HCT116 (cell line): ENCODE measurements around the gene PPP1R10. TPM values are rescaled to one million over a fixed set of nuclear protein-coding genes. Genes with fewer than 3 reads are reported as not detected.

Source experiments
- ATAC-seq: fragments of 200-7000 bp; cut with Tn5 transposase; 2 replicates; pipeline ENCODE4 v1.9.1; 2020; ENCODE audit warnings: mild to moderate bottlenecking, moderate library complexity
- BruUV-seq: library from RNA; stranded (reverse); fragments of 400-500 nt; replicated peaks from 2 replicates; lab custom pipeline; 2021; lab: Mats Ljungman, UMichigan
- CTCF ChIA-PET: fragments of 300-600 bp; sonication (Branson Sonifier 250); formaldehyde crosslinking; loops from one replicate; lab custom pipeline; 2021; ENCODE audit warnings: antibody characterized with exemption; lab: Charles Lee
- POLR2A ChIA-PET: fragments of 300-600, 350-600 bp; sonication (Branson Sonifier 250); formaldehyde crosslinking; loops from one replicate; lab custom pipeline; 2021; ENCODE audit warnings: antibody characterized with exemption; lab: Charles Lee
- RAD21 ChIA-PET, 2 experiments: fragments of 300-600 bp; sonication (Branson Sonifier 250); formaldehyde crosslinking; loops; one replicate each; lab custom pipeline; 2023; ENCODE audit warnings: low total read pairs in 2 of 2; ENCODE audit not compliant: uncharacterized antibody in 2 of 2, unreplicated experiment in 2 of 2, low non-redundant PET in 1 of 2; lab: Charles Lee
- DNase-seq: peaks from one replicate; pipeline ENCODE4 v3.0.0-alpha.2; 2010; ENCODE audit warnings: low read depth, low spot score
- H2AFZ ChIP-seq: fragments of 200-600 bp; shearing (Covaris generic), sonication (generic); 2 replicates; pipeline ENCODE4 v1.6.1; 2017; ENCODE audit warnings: low read depth, mixed run types, mixed read lengths, antibody characterized with exemption, low read length; ENCODE audit not compliant: poor library complexity, severe bottlenecking
- H3K27ac ChIP-seq: 2 replicates; pipeline ENCODE4 v1.5.1; 2012; ENCODE audit warnings: low read depth, low read length
- H3K27me3 ChIP-seq: fragments of 200-600 bp; sonication (generic); 2 replicates; pipeline ENCODE4 v1.6.1; 2016; ENCODE audit warnings: mixed run types, low read length, mixed read lengths; ENCODE audit not compliant: insufficient read depth
- H3K36me3 ChIP-seq, 2 experiments: fragments of 200-500 bp in 1 of 2; fragments of 200-600 bp in 1 of 2; sonication (Bioruptor generic) in 1 of 2; sonication (generic) in 1 of 2; 2 replicates each; pipeline versions ENCODE4 v1.5.1 to v1.6.1; 2014 to 2016; ENCODE audit warnings: low read length in 2 of 2, inconsistent platforms in 1 of 2, mixed read lengths in 1 of 2, mixed run types in 1 of 2; ENCODE audit not compliant: insufficient read depth in 2 of 2, control insufficient read depth in 1 of 2
- H3K4me1 ChIP-seq, 2 experiments: fragments of 200-600 bp in 1 of 2; sonication (generic) in 1 of 2; 2 replicates each; pipeline versions ENCODE4 v1.5.1 to v1.6.1; 2012 to 2017; ENCODE audit warnings: low read length in 2 of 2, inconsistent platforms in 1 of 2, mild to moderate bottlenecking in 1 of 2, mixed read lengths in 1 of 2, mixed run types in 1 of 2, moderate library complexity in 1 of 2; ENCODE audit not compliant: insufficient read depth in 2 of 2, control insufficient read depth in 1 of 2
- H3K4me2 ChIP-seq: fragments of 200-600 bp; sonication (generic); 2 replicates; pipeline ENCODE4 v1.6.1; 2017; ENCODE audit warnings: mixed run types, low read length, mixed read lengths
- H3K4me3 ChIP-seq, 2 experiments: fragments of 200-600 bp in 1 of 2; sonication (generic) in 1 of 2; replicated peaks in 1 of 2; 2 replicates each; pipeline ENCODE4 v1.5.1; 2011 to 2016; ENCODE audit warnings: low read length in 2 of 2, control low read depth in 1 of 2, low read depth in 1 of 2, mild to moderate bottlenecking in 1 of 2, mixed read lengths in 1 of 2, mixed run types in 1 of 2
- H3K79me2 ChIP-seq: fragments of 200-600 bp; sonication (generic); 2 replicates; pipeline ENCODE4 v1.6.1; 2017; ENCODE audit warnings: mild to moderate bottlenecking, mixed run types, low read length, moderate library complexity, mixed read lengths; ENCODE audit not compliant: insufficient read depth
- H3K9ac ChIP-seq: fragments of 200-600 bp; sonication (generic); 2 replicates; pipeline ENCODE4 v1.6.1; 2016; ENCODE audit warnings: low read length, mixed read lengths
- H3K9me2 ChIP-seq: fragments of 200-600 bp; sonication (generic), shearing (Covaris generic); 2 replicates; pipeline ENCODE4 v1.6.1; 2017; ENCODE audit warnings: mixed run types, mild to moderate bottlenecking, moderate library complexity; ENCODE audit not compliant: insufficient read depth
- H3K9me3 ChIP-seq, 2 experiments: fragments of 200-500 bp in 1 of 2; fragments of 200-600 bp in 1 of 2; sonication (Bioruptor generic) in 1 of 2; sonication (generic) in 1 of 2; 2 replicates each; pipeline ENCODE4 v1.6.1; 2014 to 2017; ENCODE audit warnings: low read length in 2 of 2, mixed read lengths in 2 of 2, inconsistent platforms in 1 of 2, low read depth in 1 of 2, mild to moderate bottlenecking in 1 of 2, mixed run types in 1 of 2, moderate library complexity in 1 of 2; ENCODE audit not compliant: control insufficient read depth in 1 of 2, insufficient read depth in 1 of 2
- H4K20me1 ChIP-seq: fragments of 200-600 bp; sonication (generic), shearing (Covaris generic); 2 replicates; pipeline ENCODE4 v1.6.1; 2017; ENCODE audit warnings: mixed run types, mild to moderate bottlenecking, moderate library complexity; ENCODE audit not compliant: insufficient read depth
- CBX3 ChIP-seq: IDR thresholded peaks from 2 replicates; pipeline ENCODE4 v1.6.1; 2012; ENCODE audit warnings: low read depth
- CEBPB ChIP-seq: IDR thresholded peaks from 2 replicates; pipeline ENCODE4 v1.6.1; 2012; ENCODE audit warnings: low read depth
- ELF1 ChIP-seq: IDR thresholded peaks from 2 replicates; pipeline ENCODE4 v1.6.1; 2012; ENCODE audit warnings: low read depth, borderline replicate concordance
- EZH2 ChIP-seq: fragments of 200-600 bp; sonication (generic); IDR thresholded peaks from 2 replicates; pipeline ENCODE4 v1.6.1; 2017; ENCODE audit warnings: antibody characterized with exemption, mixed run types
- EZH2phosphoT487 ChIP-seq: fragments of 200-600 bp; IDR thresholded peaks from 2 replicates; pipeline ENCODE4 v1.6.1; 2018; ENCODE audit warnings: antibody characterized with exemption, borderline replicate concordance
- JUND ChIP-seq: IDR thresholded peaks from 2 replicates; pipeline ENCODE4 v1.6.1; 2012
- POLR2A ChIP-seq: IDR thresholded peaks from 2 replicates; pipeline ENCODE4 v1.7.0; 2011; ENCODE audit warnings: borderline replicate concordance; ENCODE audit not compliant: insufficient read depth, insufficient read length; ENCODE audit errors: extremely low read depth
- RAD21 ChIP-seq: IDR thresholded peaks from 2 replicates; pipeline ENCODE4 v1.6.1; 2012; ENCODE audit warnings: low read depth, mild to moderate bottlenecking
- SIN3A ChIP-seq: IDR thresholded peaks from 2 replicates; pipeline ENCODE4 v1.6.1; 2012; ENCODE audit warnings: low read depth
- SP1 ChIP-seq: IDR thresholded peaks from 2 replicates; pipeline ENCODE4 v1.6.1; 2012; ENCODE audit warnings: low read depth
- SRF ChIP-seq: IDR thresholded peaks from 2 replicates; pipeline ENCODE4 v1.6.1; 2012; ENCODE audit warnings: low read depth
- YY1 ChIP-seq: IDR thresholded peaks from 2 replicates; pipeline ENCODE4 v1.6.1; 2011; ENCODE audit warnings: low read length, low read depth, moderate library complexity, mild to moderate bottlenecking; ENCODE audit not compliant: insufficient replicate concordance; ENCODE audit errors: extremely low read depth
- ZFX ChIP-seq: fragments of 450-650 bp; IDR thresholded peaks from 2 replicates; pipeline ENCODE4 v1.6.1; 2017
- intact Hi-C: fragments of 100-400 bp; cut with micrococcal nuclease; formaldehyde crosslinking; loops from 2 replicates; pipeline ENCODE4 v1.10.0; 2022
- total RNA-seq: library from RNA; stranded (reverse); gene quantifications from one replicate; pipeline ENCODE4 v1.2.1, GENCODE V29; 2021; ENCODE audit not compliant: unreplicated experiment
- TF ChIP-seq, protein P1 (sequence below): IDR thresholded peaks from 2 replicates; pipeline ENCODE4 v1.6.1; 2012
- TF ChIP-seq, protein P2 (sequence below): IDR thresholded peaks from 2 replicates; pipeline ENCODE4 v1.6.1; 2012
- TF ChIP-seq, protein P3 (sequence below): IDR thresholded peaks from 2 replicates; pipeline ENCODE4 v1.6.1; 2011; ENCODE audit warnings: mild to moderate bottlenecking, low read length, moderate library complexity; ENCODE audit not compliant: insufficient replicate concordance; ENCODE audit errors: extremely low read depth
- TF ChIP-seq, protein P4 (sequence below): IDR thresholded peaks from 2 replicates; pipeline ENCODE4 v1.6.1; 2012; ENCODE audit warnings: low read depth

Gene PPP1R10
- total RNA-seq, 1 experiment from 2014 or later: 104 TPM

DNA sequence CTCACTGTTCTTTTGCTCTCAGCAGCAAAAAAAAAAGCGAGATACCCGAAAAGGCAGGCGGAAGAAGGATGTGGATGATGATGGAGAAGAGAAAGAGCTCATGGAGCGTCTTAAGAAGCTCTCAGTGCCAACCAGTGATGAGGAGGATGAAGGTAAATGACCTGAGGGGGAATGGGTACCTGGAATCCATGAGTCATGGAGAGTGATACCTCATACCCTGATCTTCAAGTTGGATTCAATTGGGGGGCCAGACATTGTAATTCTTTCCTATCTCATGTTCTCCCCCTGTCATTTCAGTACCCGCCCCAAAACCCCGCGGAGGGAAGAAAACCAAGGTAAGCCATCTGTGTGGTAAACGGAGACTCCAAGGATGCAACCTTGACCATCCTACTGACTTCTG is 39.0 kb downstream of the PPP1R10 start:
- no TSS peak for BruUV-seq
- no peak overlapping the region for H3K27ac ChIP-seq
- intact Hi-C loops: no loop called here
- ChIA-PET RAD21 (no interaction called here), CTCF (no interaction called here), POLR2A (no interaction called here)
- peaks cover 5% of the 10 kb centered on the region; the same call in 1 of the 2 replicates for H4K20me1 ChIP-seq
- H3K4me3 ChIP-seq: no peak overlapping the region
- H3K9me3 ChIP-seq: no peaks in the 10 kb centered on the region
- DNase-seq: no peak
- no peak overlapping the region for H3K9ac ChIP-seq
- peaks cover 50 to 62% of the 10 kb centered on the region in 2 experiments for H3K36me3 ChIP-seq
- peaks cover 58% of the 10 kb centered on the region for H3K79me2 ChIP-seq
- no peak overlapping the region for H2AFZ ChIP-seq
- H3K9me2 ChIP-seq: no peaks in the 10 kb centered on the region
- peaks cover 0 to 7% of the 10 kb centered on the region in 2 experiments; a peak in 1 of 4 replicates for H3K4me1 ChIP-seq
- TF ChIP-seq, protein P1, sequence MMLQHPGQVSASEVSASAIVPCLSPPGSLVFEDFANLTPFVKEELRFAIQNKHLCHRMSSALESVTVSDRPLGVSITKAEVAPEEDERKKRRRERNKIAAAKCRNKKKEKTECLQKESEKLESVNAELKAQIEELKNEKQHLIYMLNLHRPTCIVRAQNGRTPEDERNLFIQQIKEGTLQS: no peak
- TF ChIP-seq ELF1 (no peak), ZFX (no peak), EZH2 (no peak), JUND (no peak), SP1 (no peak), CEBPB (no peak), POLR2A (no peak), YY1 (no peak), SRF (no peak), CBX3 (no peak), EZH2phosphoT487 (no peak), SIN3A (no peak), RAD21 (no peak)
- TF ChIP-seq, protein P2, sequence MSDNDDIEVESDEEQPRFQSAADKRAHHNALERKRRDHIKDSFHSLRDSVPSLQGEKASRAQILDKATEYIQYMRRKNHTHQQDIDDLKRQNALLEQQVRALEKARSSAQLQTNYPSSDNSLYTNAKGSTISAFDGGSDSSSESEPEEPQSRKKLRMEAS: no peak
- TF ChIP-seq, protein P3, sequence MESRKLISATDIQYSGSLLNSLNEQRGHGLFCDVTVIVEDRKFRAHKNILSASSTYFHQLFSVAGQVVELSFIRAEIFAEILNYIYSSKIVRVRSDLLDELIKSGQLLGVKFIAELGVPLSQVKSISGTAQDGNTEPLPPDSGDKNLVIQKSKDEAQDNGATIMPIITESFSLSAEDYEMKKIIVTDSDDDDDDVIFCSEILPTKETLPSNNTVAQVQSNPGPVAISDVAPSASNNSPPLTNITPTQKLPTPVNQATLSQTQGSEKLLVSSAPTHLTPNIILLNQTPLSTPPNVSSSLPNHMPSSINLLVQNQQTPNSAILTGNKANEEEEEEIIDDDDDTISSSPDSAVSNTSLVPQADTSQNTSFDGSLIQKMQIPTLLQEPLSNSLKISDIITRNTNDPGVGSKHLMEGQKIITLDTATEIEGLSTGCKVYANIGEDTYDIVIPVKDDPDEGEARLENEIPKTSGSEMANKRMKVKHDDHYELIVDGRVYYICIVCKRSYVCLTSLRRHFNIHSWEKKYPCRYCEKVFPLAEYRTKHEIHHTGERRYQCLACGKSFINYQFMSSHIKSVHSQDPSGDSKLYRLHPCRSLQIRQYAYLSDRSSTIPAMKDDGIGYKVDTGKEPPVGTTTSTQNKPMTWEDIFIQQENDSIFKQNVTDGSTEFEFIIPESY: no peak
- TF ChIP-seq, protein P4, sequence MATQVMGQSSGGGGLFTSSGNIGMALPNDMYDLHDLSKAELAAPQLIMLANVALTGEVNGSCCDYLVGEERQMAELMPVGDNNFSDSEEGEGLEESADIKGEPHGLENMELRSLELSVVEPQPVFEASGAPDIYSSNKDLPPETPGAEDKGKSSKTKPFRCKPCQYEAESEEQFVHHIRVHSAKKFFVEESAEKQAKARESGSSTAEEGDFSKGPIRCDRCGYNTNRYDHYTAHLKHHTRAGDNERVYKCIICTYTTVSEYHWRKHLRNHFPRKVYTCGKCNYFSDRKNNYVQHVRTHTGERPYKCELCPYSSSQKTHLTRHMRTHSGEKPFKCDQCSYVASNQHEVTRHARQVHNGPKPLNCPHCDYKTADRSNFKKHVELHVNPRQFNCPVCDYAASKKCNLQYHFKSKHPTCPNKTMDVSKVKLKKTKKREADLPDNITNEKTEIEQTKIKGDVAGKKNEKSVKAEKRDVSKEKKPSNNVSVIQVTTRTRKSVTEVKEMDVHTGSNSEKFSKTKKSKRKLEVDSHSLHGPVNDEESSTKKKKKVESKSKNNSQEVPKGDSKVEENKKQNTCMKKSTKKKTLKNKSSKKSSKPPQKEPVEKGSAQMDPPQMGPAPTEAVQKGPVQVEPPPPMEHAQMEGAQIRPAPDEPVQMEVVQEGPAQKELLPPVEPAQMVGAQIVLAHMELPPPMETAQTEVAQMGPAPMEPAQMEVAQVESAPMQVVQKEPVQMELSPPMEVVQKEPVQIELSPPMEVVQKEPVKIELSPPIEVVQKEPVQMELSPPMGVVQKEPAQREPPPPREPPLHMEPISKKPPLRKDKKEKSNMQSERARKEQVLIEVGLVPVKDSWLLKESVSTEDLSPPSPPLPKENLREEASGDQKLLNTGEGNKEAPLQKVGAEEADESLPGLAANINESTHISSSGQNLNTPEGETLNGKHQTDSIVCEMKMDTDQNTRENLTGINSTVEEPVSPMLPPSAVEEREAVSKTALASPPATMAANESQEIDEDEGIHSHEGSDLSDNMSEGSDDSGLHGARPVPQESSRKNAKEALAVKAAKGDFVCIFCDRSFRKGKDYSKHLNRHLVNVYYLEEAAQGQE: no peak
- ATAC-seq: no peak
- H3K27me3 ChIP-seq: no peaks in the 10 kb centered on the region
- H3K4me2 ChIP-seq: no peak overlapping the region
